ENCODE data around the gene PTPRC. TPM values are rescaled to one million over a fixed set of nuclear protein-coding genes. Genes with fewer than 3 reads are reported as not detected.
A peak's percentile ranks its signal among the peaks of the same experiment; 100 is the strongest.
"Not testable (repeated sequence)": the region's sequence is repeated elsewhere in the genome, so short reads cannot be mapped to it uniquely, and the experiment has no call there.

The PTPRC gene, protein sequence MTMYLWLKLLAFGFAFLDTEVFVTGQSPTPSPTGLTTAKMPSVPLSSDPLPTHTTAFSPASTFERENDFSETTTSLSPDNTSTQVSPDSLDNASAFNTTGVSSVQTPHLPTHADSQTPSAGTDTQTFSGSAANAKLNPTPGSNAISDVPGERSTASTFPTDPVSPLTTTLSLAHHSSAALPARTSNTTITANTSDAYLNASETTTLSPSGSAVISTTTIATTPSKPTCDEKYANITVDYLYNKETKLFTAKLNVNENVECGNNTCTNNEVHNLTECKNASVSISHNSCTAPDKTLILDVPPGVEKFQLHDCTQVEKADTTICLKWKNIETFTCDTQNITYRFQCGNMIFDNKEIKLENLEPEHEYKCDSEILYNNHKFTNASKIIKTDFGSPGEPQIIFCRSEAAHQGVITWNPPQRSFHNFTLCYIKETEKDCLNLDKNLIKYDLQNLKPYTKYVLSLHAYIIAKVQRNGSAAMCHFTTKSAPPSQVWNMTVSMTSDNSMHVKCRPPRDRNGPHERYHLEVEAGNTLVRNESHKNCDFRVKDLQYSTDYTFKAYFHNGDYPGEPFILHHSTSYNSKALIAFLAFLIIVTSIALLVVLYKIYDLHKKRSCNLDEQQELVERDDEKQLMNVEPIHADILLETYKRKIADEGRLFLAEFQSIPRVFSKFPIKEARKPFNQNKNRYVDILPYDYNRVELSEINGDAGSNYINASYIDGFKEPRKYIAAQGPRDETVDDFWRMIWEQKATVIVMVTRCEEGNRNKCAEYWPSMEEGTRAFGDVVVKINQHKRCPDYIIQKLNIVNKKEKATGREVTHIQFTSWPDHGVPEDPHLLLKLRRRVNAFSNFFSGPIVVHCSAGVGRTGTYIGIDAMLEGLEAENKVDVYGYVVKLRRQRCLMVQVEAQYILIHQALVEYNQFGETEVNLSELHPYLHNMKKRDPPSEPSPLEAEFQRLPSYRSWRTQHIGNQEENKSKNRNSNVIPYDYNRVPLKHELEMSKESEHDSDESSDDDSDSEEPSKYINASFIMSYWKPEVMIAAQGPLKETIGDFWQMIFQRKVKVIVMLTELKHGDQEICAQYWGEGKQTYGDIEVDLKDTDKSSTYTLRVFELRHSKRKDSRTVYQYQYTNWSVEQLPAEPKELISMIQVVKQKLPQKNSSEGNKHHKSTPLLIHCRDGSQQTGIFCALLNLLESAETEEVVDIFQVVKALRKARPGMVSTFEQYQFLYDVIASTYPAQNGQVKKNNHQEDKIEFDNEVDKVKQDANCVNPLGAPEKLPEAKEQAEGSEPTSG (N-terminal part only)
- 9.7 TPM for total RNA-seq
- long read RNA-seq, partial matches to known transcripts, result 0 of 1 reads
- long read RNA-seq, other reads (novel, unspliced or antisense), result 1 of 1 reads

DNA sequence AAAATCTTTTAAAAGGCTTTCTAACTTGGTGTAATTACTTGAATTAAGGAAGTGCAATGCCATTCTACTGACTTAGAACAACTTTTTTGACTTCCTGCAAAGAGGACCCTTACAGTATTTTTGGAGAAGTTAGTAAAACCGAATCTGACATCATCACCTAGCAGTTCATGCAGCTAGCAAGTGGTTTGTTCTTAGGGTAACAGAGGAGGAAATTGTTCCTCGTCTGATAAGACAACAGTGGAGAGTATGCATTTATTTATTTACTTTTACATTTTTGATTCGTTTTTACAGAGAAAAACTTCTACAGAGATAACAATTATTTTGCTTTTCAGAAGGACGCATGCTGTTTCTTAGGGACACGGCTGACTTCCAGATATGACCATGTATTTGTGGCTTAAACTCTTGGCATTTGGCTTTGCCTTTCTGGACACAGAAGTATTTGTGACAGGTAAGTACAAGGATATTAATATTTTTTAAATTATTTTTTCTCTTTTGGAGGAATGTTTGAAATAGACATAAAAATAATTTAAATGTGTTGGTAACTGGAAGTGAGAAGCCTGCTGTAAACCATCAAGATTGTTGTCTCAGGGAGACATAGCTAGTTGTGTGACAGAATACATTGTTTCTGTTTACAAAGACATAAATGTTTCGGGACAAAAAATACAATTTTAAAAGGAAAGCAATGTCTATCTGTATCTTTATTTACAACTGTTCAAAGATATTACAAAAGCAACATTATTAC is at the start of gene PTPRC:
TSS of gene PTPRC (plus strand) at position 147 of the 742 bp plus-strand sequence. CDS start at position 376, 229 bp downstream.
- peak; percentile 46 for ATAC-seq
- intact Hi-C loops (cut with DNase I), result no loop called here

DNA sequence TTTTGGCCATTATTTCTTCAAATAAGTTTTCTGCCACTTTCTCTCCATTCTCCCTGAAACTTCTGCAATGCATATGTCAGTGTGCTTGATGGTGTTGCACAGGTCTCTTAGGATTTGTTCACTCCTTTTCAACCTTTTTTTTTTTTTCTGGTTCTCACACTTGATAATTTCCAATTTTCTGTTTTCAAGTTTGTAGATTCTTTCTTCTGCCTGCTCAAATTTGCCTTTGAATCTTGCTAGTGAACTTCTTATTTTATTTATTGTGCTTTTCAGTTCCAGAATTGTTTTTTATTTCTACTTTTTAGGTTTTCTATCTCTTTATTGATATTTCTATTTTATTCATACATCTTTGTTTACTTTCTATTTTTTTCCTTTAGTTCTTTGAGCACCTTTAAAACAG is 48.4 kb upstream of the PTPRC start:
- no peak for ATAC-seq
- DNase-seq (ENCODE audit: missing footprints), result no peak
- intact Hi-C loops (cut with DNase I), result no loop called here

More for the DNA sequence above, at the start of gene PTPRC:
- no peak for DNase-seq (ENCODE audit: missing footprints)

DNA sequence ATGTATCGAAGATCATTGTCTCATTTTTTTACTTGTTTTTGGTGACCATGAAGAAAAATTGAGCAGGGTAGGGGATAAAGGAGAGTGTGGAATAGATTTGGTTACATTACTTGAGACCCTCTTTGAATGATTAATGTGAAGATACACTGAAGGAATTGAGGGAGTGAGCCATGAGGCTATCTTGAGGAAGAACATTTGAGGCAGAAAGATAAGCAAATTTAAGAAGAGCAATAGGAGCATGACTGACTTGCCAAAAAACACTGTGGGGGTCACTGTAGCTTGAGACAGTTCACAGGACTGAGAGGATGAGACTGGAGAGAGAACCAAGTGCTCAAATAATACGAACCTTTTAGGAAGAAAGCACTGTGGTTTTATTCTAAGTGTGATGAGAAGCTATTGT is 43.1 kb upstream of the PTPRC start:
- DNase-seq (ENCODE audit: missing footprints) (no peak), ATAC-seq (no peak)
- intact Hi-C loops (cut with DNase I), result no loop called here

DNA sequence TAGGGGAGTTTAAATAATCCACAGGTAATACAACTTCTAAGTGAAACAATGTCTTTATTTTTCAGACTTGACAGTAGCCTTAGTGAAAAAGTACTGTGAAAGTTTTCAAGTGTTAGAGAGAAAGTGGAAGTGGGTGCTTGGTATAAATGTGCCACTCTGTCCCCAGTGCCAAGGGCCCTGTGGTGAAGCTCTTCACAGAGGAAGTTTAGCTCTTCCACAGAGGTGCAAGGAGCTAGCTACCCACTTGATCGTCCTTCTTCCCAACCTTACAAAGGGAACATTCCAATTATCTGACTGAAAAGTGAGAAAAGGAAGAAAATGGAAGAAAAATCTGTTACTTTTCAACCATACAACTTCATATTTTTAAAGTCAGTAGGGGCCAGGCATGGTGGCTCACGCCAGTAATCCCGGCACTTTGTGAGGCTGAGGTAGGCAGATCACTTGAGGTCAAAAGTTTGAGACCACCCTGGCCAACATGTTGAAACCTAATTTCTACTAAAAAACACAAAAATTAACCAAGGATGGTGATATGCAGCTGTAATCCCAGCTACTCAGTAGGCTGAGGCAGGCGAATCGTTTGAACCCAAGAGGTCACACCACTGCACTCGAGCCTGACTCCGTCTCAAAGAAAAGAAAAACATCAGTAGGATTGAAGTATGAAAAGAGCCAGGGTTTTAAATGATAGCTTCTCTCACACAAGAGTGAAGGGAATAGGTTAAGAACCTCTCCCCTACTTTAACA is 41.0 kb upstream of the PTPRC start:
- intact Hi-C loops (cut with DNase I), result no loop called here
- DNase-seq (ENCODE audit: missing footprints), result no peak
- no peak for ATAC-seq

DNA sequence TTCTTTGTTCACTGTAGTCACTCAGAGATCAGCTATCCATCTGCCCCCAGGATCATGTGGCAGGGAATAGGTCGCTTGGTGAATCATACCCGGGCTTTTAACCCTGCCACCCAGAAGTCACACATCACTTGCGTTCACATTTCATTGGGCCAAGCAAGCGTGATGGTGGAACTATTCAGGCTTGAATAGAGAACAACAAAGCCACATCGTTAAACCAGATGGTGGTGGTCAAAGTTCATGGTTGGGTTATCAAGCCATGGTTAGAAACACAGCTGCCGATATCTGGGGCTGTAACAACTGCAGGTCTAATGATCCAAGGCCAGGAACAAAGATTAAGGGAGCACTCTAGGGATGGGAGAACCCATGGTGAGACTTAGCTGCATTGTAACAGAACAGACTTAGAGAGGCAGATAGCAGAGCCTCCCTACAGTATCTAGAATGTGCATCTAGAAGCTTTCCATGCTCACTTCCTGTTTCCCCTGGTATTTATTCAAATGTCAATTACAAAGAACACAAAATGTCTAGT is 40.0 kb upstream of the PTPRC start:
- no peak for ATAC-seq

DNA sequence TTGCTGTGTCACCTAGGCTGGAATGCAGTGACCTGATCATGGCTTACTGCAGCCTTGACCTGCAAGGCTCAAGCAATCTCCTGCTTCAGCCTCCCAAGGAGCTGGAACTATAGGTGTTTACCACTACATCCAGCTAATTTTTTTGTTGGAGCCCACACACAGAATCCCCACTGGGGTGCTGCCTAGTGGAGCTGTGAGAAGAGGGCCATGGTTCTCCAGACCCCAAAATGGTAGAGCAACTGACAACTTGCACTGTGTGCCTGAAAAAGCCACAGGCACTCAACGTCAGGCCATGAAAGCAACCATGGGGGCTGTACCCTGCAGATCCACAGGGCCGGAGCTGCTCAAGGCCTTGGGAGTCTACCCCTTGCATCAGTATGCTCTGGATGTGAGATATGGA is 39.1 kb upstream of the PTPRC start:
- intact Hi-C loops (cut with DNase I), result no loop called here
- no peak for DNase-seq (ENCODE audit: missing footprints)
- ATAC-seq, result no peak

More for the DNA sequence above, 40.0 kb upstream of the PTPRC start:
- intact Hi-C loops (cut with DNase I), result no loop called here
- no peak for DNase-seq (ENCODE audit: missing footprints)

DNA sequence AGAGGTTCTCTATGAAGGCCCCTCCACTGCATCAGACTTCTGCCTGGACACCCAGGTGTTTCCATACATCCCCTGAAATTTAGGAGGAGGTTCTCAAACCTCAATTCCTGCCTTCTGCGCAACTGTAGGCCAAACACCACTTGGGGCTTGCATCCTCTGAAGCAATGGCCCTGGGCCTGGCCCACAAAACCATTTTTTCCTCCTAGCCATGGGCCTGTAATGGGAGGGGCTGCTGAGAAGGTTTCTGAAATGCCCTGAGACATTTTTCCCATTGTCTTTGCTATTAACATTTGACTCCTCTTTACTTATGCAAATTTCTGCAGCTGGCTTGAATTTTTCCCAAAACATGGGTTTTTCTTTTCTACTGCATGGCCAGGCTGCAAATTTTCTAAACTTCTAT is 37.9 kb upstream of the PTPRC start:
- intact Hi-C loops (cut with DNase I), result no loop called here
- no peak for DNase-seq (ENCODE audit: missing footprints)
- no peak for ATAC-seq

DNA sequence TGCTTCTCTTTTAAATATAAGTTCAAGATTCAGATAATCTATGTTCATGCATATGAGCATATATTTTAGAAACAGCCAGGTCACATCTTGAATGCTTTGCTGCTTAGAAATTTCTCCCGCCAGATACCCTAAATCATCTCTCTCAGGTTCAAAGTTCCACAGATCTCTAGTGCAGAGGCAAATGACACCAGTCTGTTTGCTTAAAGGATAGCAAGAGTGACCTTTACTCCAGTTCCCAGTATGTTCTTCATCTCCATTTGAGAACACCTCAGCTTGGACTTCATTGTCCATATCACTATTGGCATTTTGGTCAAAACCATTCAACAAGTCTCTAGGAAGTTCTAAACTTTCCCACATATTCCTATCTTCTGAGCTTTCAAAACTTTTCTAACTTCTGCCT is 37.5 kb upstream of the PTPRC start:
- DNase-seq (ENCODE audit: missing footprints); intact Hi-C loops (cut with DNase I); ATAC-seq: not testable (repeated sequence)

DNA sequence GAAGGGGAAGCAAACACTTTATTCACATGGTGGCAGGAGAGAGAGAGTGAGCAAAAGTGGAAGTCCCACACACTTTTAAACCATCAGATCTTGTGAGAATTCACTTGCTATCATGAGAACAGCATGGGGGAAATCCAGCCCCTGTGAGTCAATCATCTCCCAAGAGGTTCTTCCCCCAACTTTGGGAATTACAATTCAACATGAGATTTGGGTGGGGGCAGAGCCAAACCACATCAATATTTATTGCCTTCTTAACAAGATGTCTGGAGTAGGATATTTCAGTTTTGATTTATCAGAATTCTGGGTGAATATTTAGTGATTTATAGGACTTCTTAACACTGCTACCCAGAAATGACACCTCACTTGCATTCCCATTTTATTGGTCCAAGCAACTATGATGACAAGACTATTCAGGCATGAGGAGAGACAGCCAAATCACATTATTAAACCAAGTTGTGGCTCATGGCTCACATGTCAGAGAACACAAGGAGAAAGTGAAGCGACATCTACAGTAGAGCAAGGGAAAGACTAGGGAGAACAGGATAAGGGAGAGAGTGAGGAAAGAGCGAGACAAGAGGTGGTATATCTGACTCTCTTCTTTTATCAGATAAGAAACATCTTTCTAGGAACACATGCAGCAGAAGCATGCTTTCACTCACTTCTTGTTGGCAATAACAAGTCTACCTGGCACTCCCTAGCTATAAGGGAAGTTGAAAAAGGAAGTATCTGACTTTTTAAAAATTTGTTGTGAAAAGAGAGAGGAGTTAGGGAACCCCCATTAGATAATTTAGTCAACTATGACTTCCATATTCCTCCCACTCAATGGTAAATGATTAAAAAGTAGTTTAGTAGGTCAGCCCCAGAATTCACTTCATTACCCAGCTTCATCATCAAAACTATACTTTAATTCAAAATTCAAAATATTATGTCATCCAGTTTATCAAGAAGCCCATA is 36.6 kb upstream of the PTPRC start:
- no peak for ATAC-seq
- intact Hi-C loops (cut with DNase I), result no loop called here
- no peak for DNase-seq (ENCODE audit: missing footprints)

DNA sequence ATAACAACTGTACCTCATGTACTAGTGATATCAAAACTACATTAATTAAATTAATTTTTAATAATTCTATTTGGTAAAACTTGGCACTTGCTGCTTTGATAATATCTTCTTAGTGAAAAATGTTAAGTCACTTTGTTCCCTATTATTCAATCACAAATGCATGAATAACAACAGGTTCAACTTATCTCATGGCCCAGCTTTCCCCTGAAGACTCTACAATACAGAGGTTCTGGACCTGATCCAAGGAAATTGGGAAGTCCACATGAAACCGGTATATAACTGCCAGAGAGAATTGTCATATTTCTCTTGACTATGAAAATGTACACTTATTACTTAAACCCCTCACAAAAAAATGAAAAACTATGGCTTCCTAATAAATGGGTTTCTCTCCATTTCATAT is 33.9 kb upstream of the PTPRC start:
- intact Hi-C loops (cut with DNase I), result no loop called here
- DNase-seq (ENCODE audit: missing footprints) (no peak), ATAC-seq (no peak)

DNA sequence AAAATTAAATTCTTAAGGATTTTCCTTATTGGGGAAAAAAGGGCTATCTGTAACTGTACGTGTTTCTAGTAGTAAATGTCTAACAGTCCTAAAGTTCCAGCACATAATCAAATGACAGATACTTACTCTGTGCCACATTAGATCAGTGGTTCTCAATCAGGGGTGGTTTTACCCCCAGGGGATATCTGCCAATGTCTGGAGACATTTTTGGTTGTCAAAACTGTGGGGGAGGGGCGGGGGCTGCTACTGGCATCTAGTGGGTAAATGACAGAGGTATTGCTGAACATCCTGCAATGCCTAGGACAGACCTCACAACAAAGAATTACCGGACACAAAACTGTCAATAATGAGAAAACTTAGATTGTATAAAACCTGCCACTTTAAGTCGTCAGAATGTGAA is 33.4 kb upstream of the PTPRC start:
- DNase-seq (ENCODE audit: missing footprints) (no peak), ATAC-seq (no peak)
- intact Hi-C loops (cut with DNase I), result no loop called here

DNA sequence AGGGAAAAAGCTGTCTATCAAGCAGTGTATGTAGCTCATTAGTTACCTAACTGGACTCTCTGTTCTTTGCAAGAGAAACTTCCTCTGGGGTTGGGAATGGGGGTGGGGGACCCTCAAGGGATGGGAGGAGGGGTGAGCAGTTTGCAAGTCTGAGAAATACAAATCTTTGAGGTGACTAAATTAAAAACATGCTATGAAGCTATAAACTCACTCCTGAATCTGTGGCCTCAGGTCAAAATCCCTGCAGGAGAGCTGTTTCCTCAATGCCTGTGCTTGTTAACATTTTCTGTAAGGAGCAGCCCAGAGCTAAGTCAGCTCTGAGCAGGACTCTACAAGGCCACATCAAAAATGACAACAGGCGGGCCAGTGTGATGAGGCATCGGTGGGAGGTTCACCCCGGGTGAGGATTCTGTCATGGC is 32.8 kb upstream of the PTPRC start:
- DNase-seq (ENCODE audit: missing footprints), result no peak
- intact Hi-C loops (cut with DNase I), result no loop called here

DNA sequence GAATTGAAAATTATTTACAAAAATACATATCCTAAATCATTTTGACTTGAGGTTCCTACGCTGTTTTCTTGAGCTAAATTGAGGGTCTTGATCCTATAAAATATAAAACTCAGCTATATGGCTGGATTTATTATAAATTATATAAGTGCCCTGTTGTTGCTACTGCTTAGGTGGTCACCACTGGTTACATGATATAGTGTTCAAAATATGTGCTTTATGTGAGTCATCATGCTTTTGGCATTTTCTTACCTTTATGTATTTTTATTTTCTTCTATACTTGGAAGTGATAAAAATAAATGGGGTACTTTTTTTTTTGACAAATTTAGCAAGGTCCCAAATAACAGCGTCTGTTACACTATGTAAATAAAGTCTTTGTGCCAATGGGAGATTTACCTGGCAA is 31.1 kb upstream of the PTPRC start:
- intact Hi-C loops (cut with DNase I), result no loop called here
- no peak for ATAC-seq

More for the DNA sequence above, 32.8 kb upstream of the PTPRC start:
- ATAC-seq, result no peak

DNA sequence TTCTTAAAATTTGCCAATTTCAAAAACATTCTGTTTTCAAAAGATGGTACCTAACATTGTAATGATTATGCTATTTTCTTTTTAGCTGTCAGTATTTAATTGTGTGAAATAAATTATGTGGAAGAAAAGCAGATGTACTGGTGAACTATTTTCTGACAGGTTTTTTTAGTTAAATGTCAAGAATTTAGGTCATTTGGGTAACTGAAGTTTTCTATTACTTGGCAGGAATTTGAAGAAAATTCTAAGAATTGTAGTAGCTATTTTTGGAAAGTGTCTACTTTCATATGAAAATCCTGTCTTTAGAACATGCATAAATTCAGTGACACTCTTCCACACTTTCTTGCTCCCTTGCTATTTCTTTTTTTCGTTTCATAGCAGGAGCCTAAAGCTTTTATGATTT is 28.5 kb upstream of the PTPRC start:
- DNase-seq (ENCODE audit: missing footprints), result no peak
- ATAC-seq, result no peak
- intact Hi-C loops (cut with DNase I), result no loop called here

More for the DNA sequence above, 31.1 kb upstream of the PTPRC start:
- no peak for DNase-seq (ENCODE audit: missing footprints)

DNA sequence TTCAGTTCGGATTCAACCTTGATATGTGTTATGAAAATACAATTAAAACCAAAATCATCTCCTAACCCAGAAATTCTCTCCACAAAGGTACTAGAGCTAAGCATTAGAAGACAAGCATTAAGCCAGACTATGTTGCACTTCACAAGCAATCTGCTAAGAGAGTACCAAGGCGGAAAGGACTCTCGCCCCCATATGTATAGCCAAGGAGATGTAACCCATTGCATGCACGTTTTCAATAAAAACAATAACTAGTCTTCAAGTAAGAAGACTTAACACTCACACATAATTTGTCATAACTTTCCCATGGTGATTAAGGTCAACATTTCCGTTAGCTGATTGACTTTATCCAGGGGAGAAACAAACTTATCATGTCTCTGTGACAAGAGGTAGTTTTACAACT is 27.6 kb upstream of the PTPRC start:
- intact Hi-C loops (cut with DNase I), result no loop called here
- ATAC-seq (no peak), DNase-seq (ENCODE audit: missing footprints) (no peak)
